ENCODE results near the gene RPS24.

DNA sequence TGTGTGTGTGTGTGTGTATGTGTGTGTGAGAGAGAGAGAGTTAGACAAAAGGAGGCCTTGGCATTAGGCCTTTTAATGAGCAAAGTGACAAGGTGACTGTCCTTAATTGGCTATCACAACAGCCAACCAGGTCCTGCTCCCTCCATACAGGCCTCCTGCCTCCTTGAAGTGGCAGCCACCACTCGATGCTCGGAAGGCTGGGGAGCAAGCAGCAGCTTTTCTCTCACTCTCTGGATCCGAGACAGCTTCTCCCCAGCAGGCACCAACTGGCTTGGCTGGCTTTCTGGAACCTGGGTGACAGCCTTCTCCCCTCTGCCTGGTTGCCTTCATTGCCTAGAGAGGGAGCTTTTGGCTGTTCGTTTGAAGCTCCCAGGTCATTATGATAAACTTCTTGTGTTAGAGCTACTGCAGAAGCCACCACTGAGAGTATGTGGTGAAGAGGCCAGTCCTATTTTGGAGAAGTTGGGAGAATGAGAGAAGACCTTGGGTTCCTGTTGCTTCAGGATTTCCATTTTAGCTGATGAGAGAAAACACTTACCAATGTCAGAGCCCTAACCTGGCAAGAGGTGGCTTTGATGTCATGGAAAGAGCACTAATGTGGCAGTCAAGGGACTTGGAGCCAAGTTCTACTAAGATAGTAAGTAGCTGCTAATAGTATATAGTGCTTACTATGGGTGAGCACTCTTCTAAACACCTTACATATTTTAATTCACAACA lies 37.6 kb downstream of the RPS24 start:
- TF ChIP-seq, protein P1, sequence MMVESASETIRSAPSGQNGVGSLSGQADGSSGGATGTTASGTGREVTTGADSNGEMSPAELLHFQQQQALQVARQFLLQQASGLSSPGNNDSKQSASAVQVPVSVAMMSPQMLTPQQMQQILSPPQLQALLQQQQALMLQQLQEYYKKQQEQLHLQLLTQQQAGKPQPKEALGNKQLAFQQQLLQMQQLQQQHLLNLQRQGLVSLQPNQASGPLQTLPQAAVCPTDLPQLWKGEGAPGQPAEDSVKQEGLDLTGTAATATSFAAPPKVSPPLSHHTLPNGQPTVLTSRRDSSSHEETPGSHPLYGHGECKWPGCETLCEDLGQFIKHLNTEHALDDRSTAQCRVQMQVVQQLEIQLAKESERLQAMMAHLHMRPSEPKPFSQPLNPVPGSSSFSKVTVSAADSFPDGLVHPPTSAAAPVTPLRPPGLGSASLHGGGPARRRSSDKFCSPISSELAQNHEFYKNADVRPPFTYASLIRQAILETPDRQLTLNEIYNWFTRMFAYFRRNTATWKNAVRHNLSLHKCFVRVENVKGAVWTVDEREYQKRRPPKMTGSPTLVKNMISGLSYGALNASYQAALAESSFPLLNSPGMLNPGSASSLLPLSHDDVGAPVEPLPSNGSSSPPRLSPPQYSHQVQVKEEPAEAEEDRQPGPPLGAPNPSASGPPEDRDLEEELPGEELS (CRISPR knock-in tag; IDR thresholded peaks at IDR 0.05; ENCODE audit: borderline replicate concordance), result no peak
- no peak for TF ChIP-seq NCOR1 (IDR thresholded peaks at IDR 0.05)
- no peak for TF ChIP-seq MTA1 (IDR thresholded peaks at IDR 0.05; ENCODE audit: borderline replicate concordance)
- no peak for TF ChIP-seq EZH2 (IDR thresholded peaks at IDR 0.05; ENCODE audit: borderline replicate concordance, low read depth, low read length)
- TF ChIP-seq, protein P2, sequence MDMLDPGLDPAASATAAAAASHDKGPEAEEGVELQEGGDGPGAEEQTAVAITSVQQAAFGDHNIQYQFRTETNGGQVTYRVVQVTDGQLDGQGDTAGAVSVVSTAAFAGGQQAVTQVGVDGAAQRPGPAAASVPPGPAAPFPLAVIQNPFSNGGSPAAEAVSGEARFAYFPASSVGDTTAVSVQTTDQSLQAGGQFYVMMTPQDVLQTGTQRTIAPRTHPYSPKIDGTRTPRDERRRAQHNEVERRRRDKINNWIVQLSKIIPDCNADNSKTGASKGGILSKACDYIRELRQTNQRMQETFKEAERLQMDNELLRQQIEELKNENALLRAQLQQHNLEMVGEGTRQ (CRISPR knock-in tag; IDR thresholded peaks at IDR 0.05), result no peak
- TF ChIP-seq DACH1 (IDR thresholded peaks at IDR 0.05; ENCODE audit: partially characterized antibody), result no peak

Data from K562 (cell line).